Ammon's horn (tissue), 1 donor: ENCODE data around the gene MYOZ1.

Source experiments
- DNase-seq: peaks from one replicate; pipeline ENCODE4 v3.0.0-alpha.2; 2016; ENCODE audit warnings: low spot score

MYOZ1 gene

GRCh38 chr10:73597346-73597745, 43.9 kb downstream of the MYOZ1 start:
- DNase-seq, result no peak

GRCh38 chr10:73593812-73594211, 47.5 kb downstream of the MYOZ1 start:
- no peak for DNase-seq

DNA sequence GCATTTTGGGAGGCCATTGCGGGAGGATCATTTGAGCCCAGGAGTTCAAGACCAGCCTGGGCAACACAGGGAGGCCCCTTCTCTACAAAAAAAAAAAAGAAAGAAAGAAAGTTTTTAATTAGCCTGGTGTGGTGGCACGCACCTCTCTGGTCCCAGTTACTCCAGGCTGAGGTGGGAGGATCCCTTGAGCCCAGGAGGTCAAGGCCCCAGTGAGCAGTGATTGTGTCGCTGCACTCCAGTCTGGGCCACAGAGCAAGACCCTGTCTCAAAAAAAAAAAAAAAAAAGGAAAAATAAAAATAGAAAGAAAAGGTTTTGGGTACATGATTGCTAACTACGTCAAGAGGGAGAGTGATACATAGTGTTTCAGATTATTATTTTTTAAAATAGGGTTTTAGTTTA, 48.2 kb downstream of the MYOZ1 start:
- no peak for DNase-seq

DNA sequence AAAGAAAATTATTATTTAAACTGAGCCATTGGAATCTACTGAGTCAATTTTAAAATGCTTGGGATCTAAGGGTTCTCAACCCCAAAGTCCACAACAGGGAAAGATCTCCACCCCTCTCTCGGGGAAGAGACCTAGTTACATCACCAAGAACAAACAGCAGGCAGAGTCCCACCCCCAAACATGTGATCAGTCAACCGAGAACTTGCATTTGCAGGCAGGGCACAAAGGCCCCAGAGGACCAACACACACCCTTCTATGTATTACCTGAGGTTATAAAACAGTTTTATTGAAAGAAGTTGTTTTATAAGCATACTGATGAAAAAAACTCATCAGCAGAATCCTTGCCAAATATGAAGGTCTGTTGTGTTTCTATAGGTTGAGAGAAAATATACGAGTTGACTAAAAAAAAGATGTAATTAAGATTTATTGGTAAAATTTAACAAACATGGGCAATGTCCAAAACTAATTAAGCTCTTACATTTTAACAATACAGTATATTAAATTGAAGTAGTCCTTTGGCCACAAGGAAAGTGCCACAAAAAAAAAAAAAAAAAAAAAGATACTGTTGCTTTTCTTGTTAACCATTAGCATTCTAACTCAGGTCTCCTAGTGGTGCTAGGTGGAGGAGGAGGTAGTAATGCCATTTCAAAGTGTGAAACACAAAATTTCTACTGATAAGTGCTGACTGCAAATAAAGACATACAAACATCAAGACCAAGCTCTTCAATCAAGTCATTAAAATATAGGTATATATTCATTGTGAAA, 49.2 kb downstream of the MYOZ1 start:
- peak; percentile 92 for DNase-seq

DNA sequence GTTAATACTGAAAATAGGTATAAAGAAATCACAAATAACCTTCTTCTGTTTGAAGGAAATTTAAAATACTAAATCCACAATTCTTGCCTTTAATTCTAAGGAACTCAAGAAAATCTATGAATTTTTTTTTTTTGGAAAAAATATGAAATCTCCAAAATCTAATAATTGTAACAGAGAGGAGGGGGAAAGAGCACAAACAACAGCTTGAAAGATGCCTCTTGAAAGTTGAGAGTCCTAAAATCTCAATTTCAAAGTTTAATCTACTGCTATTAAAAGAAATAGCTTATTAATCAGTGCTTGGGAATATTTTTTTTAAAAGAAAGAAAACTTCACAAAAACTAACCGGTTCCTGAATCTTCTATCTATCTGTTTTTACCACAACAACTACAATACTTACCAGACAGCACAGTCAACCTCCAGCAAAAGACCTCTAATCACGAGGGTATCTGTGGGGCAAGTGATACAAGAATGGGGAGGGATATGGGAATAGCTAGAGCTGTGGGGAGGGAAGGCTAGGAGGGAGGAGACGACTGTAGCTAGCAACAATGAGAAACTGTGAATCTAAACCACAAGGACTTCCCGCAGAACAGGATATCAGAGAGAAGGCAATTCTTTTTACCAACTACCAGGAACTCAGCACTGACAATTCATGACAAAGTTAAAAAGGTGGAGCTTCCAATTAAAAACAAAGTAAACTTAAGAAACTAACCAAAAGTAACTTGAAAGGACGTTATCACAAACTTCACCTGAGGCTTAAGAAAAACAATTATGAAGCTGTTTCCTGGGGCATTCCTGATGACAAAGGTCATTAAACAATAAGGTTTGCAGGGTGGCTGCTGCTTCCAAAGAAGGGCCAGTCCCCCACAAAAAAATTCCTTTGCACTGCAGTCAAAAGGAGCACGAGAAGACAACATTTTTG, 50.1 kb downstream of the MYOZ1 start, which contains the start of gene USP54:
TSS of gene USP54 (minus strand) at position 462 of the 919 bp plus-strand sequence. CDS start 15,684 bp downstream, outside the sequence.
- peak; percentile 88 for DNase-seq

DNA sequence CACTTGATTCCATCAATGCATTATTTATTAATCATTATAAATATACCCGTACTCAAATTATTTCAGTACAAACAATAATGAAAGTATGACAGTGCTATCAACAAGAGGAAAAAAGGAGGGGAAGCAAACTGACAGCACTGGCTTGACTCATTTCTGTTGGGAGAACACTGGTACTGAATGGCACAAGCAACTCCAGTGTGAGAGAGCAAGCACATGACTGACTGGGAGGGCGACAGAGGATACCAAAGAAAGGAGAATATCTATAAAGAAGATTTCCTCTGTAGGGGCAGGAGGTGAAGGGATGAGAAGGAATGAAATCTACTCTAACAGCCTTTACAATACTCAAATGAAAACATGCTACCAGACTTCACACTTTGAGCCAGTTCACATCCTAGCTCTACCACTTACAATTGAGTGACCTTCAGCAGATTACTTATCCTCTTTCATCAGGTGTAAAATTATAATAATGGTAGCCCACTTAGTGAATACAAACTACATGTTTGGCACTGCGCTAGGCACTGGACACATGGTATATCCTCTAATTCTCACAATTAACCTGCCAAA, 51.6 kb downstream of the MYOZ1 start:
- peak; percentile 92 for DNase-seq

DNA sequence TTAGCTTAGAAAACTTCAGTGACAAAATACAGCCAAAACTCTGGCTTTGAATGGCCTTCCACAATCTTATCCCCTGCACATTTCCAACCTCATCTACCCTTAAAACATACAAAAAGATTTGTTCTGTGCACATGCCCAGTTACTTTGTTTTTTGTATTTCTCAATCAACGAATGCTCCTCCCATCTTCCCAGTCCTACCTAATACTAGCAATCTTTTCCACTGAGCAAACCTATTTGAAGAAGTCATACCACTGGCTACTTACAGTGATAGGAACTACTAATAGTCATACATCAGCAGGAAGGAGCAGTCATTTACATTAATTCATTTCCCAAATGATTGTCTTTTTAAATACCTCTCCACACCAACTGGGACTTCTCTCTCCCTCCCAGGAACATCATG, 52.6 kb downstream of the MYOZ1 start:
- no peak for DNase-seq

GRCh38 chr10:73586583-73586984, 54.7 kb downstream of the MYOZ1 start:
- no peak for DNase-seq

- DNase-seq, result no peak
These were observed 55.9 kb downstream of the MYOZ1 start for GRCh38 chr10:73585327-73585726.

DNA sequence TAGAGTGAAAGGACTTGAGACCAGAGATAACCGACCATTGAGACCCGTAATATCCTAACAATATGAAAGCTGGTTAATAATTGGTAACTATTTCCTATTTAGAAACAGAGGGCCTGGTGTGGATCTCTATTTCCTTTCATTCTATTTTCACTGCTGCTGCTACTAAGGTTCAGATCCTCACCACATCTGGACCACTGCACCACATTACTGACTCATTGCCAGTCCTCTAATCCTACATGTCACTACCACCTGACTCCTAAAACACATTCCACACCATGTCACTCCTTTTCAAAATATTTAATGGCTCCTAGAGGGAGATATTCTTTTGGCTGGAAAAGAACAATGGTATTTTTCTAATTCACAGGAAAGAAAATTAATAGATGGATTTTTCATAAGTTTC, 56.5 kb downstream of the MYOZ1 start:
- DNase-seq, result no peak

GRCh38 chr10:73581918-73582317, 59.4 kb downstream of the MYOZ1 start:
- peak; percentile 83 for DNase-seq
